GM19193 (cell line): ENCODE results near the gene VWA5B1.

Experiments
- POLR2A ChIP-seq: IDR thresholded peaks from 4 replicates; pipeline ENCODE4 v1.6.1; 2011; ENCODE audit not compliant: insufficient read depth, insufficient read length; ENCODE audit errors: extremely low read depth

The VWA5B1 gene

DNA sequence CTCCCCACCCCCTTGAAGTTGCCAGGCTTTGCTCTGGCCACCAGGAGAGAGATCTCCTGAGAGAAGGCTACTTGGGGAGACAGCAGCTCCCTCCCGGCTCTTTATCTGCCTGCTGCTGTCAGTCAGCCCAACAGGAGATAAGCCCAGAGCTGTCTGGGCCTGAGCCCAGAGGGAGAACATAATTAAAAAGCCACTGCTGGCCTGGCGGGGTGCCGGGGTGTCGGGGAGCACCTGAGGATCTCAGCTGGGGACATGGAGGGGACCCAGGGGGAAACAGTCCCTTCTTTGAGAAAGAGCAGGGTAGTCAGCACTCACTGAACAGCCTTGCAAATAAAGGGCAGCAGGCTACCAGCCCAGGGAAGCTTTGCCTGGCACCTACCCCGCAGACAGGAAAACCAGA, 17.9 kb downstream of the VWA5B1 start:
- no peak for TF ChIP-seq POLR2A

DNA sequence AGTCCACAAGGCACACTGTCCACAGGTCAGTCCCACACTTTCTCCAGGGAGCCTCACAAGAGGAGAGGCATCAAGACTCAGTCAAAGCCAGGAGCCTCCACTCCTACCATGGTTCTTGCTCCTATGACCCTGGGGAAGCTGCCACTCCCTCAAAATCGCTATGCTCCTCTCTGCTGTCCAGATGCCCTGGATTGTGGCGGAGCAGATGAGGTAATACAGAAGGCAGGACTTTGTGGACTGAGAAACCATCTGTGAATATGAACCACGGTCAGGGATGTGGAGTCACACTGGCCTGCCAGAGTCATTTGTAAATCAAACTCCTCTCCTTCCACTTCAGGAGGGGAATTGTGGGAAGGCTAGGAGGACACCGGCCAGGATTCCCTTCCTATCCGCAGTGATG, 20.6 kb downstream of the VWA5B1 start:
- TF ChIP-seq POLR2A: no peak

DNA sequence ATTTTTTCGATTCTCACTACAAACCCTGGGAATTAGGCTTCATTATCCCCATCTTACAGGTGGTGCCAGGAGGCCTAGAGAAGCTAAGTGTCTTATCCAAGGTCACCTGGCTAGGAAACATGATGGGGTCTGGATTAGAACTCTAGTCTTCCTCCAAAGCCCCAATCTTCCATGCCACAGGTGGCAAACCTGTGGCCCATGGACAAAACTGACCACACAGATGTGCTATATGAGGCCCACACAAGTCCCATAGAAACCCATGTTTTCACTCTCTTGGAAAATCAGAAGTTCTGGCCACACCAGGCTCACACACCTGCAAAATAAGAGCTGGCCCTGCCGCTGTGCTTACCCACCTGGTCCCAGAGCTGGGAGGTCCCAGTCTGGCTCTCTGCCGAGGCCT, 21.6 kb downstream of the VWA5B1 start:
- no peak for TF ChIP-seq POLR2A

DNA sequence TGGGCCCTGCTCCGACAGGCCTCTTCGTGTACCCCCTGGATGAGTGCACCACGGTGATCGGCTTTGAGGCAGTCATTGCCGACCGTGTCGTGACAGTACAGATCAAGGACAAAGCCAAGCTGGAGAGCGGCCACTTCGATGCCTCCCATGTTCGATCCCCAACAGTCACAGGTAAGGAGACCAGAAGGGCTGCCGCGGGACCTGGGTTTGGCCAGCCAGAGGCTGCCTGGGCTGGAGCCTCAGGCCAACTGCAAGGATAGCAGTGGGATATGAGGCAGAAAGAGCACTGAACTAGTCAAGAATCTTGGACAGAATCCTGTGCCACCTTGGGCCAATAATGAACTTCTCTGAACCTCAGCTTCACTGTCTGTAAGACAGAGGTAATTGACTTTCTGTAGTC, 22.1 kb downstream of the VWA5B1 start:
- TF ChIP-seq POLR2A: no peak

DNA sequence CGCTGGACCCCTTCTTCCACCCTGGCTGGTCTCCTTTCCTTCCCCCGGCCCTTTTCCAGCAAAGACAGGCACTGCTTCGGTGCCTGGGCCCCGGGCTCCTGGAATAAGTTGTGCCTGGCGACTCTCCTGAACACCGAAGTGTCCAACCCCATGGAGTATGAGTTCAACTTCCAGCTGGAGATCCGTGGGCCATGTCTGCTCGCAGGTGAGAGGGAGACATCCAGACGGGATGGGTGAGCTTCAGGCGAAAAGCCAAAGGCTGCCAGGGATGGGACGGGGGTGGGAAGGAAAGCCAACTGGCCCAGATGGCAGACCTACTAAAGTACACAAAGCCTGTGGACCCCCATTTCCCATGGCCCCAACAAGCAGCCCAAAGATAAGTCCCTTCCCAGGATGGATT, 26.8 kb downstream of the VWA5B1 start:
- TF ChIP-seq POLR2A: no peak

DNA sequence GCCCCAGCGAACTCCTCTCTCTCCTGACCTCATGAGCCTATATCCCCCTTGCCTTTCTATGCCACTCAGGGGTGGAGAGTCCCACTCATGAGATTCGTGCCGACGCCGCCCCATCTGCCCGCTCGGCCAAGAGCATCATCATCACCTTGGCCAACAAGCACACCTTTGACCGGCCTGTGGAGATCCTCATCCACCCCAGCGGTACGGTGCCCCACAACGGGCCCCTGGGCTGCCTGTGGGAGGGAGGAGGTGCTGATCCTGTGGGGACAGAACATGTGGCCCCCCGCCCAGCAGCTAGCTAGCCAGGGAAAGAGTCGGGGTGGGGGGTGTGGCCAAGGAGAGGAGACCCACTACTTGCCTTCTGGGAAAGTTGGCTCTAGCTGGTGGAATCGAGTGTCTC, 27.8 kb downstream of the VWA5B1 start:
- no peak for TF ChIP-seq POLR2A

DNA sequence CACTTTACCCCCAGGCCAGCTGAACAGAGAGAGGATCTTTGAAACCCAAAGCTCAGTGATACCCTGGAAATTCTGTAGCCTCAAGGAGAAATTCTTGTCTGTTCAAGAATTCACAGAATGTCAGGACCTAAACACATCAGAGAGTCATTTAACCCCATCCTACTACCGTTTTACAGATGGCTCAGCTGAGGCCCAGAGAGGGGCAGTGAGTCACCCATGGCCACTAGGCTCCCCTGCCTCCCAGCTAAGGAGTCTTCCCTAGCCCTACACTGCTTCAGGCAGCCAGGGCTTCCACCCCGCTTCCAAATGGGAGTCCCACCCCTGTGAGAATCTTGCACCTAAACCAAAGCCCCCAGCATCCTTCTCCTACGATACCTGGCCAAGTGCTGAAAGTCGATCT, 28.3 kb downstream of the VWA5B1 start:
- TF ChIP-seq POLR2A: no peak

DNA sequence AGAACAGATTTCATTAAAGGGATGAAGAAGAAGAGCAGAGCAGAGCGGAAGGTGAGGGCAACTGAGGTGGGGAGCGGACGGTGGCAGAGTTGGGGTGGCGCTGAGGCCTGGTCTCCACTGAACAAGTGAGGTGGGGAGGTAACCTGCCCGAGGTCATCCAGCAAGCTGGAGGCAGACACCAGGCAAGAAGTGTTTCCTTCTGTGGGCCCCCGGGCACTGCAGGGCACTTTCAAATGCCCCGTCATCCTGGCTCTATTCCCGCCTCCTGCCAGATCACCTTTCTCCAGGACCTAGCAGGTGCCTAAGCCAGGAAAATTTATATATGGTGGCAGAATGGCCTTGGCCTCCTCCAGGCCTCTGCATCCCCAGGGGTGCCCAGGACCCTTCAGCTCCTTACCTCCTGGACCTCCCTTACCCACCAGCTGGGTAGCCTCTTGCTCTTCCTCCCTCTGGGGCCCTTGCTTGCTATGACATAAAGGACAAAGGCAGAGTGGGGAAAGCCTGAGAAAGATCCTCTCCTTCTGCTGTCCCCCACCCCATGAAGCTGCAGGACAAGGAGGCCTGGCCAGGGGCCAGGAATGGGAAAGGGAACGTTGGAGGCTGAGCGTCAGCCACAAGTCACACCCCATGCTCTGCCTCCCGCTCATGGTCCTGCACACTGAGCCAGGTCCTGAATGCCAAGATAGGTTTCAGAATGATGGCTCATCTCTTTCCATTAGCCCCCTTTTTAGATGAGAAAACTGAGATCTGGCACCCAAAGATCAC, 29.0 kb downstream of the VWA5B1 start:
- no peak for TF ChIP-seq POLR2A

DNA sequence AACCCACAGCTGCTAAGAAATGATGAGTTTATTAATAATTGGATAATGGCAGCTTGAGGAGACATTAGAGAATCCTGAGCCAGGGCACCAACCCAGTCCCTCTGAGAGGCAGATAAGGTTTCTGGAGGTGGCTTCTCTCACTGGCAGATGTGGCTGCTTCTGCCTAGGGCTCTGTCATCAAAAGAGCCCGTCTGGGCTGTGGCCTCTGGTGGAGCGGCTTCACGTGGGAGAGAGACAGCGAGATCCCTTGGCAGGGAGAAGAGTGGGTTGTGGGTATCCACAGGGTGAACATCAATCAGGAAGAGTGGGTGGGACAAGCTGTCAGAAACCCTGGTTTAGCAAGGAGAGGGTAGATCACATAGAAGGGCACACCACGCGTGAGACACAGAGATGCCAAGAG, 30.0 kb downstream of the VWA5B1 start:
- TF ChIP-seq POLR2A: no peak

DNA sequence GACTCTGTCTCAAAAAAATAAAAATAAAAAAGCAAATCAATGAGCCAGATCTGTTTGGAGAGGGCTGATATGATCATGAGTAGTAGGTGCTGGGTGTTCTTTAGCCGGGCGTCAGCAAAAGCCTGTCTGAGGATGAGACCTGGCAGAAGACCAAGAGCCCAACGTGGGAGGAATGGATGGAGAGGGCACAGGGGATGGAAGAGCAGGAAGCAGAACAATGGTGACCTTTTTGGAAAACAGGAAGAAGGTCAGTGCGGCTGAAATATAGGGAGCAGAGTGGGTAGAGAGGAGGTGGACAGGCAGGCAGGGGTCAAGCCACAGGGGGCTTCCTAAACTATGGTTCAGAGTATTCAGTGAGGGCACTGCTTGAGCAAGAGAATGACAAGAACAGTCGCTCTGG, 30.9 kb downstream of the VWA5B1 start:
- TF ChIP-seq POLR2A: no peak

DNA sequence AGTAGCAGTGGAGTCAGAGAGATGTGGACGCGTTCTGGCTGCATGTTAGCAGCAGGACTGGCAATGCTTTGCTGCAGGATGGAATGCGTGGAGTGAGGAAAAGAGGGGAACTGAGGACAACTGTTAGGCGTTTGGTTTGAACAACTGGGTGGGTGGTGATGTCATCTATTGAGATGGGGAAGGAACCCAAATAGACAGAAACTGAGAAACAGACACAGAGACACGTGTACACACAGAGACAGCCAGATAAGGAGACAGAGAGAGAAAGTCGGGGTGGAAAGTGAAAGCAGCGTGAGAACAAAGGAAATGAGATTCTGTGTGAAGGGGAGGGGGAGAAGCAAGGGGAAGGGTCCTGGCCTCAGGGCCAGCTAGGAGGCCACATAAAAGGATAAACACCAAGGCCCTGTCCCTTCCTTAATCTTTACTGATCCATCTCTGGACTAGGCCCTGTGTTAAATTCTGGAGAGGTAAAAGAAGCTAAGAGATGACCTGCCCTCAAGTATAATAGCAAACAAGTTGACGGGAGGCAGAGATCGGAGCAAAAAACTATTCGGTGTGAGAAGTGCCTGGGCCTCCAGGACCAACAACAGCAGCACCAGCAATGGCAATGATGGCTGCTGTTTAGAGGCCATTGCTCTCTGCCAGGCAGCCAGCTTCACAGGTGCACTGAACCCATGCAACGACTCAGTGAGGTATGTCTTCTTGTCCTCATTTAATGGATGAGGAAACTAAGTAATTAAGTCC, 31.6 kb downstream of the VWA5B1 start:
- TF ChIP-seq POLR2A: no peak

DNA sequence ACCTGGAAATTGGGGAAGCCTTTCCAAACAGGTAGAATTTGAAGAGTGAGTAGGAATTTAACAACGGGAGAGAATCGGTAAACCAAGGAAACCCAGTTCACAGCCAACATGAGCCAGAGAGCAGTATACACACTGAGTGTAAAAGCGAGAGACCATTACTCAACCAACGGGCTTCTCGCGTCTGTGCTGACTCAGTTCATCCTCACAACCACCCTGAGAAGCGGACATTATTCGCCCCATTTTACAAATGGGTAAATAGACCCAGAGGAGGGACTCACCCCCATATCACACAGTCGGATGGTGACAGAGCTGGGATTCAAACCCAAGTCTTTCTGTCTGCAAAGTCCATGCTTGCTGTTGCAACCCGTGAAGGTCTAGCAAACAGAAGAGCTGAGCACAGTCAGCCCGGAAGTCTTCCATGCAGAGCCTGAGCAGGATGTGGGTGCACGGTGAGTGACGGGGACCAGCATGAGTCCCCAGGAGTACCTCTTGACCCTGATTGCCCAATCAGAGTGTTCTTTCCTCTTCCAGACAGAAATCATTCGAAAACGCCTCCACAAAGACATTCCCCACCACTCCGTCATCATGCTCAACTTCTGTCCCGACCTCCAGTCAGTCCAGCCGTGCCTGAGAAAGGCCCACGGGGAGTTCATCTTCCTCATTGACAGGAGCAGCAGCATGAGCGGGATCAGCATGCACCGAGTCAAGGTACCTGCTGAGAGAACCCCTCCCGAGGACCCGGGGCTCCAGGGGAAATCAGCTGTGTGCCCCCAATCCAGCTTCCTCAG, 32.3 kb downstream of the VWA5B1 start:
- TF ChIP-seq POLR2A: no peak

DNA sequence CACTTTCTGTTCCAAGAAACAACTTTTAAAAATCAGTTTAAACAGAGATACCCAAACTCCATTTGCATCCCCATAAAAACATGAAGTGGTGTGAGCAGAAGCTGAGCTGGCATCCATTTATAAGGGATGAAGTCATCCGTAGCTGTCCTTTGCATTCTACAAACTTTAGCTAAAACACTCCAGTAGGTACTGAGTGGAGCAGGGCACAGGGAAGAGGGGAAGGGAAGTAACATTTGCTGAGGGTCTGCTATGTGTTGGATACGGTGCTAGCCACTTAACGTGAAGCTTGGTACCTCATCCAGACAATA, 32.9 kb downstream of the VWA5B1 start:
- no peak for TF ChIP-seq POLR2A

DNA sequence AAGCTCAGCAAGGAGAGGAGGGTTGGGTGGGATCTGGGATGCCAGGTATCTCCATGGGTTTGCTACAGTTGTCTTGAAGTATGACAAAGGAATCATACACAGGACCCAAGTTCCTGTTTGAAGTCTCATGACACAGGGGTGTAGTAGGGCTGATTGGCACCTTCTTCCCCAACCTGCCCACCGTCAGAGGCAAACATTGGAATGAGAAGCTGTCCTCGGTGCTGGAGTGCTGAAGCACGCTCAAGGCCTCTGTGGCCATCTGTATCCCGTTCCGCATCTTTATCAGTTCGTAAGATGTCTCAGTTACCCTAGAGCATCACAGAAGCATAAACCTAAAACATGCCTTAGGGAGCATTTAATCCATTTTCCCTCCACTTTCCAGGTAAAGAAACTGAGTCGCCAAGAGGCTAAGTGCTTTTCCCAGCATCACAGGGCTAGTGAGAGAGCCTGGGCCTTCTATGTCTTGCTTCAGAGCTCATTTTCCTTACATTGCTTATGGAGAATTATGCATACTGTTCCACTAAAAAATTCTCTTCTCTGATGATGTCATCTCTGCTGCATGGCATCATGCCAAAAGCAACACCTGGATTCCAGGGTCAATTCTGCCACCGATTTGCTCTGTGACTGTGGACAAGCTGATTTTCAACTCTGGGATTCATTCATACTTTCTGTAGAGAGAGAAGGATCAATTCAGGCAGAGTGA, 34.2 kb downstream of the VWA5B1 start:
- no peak for TF ChIP-seq POLR2A

DNA sequence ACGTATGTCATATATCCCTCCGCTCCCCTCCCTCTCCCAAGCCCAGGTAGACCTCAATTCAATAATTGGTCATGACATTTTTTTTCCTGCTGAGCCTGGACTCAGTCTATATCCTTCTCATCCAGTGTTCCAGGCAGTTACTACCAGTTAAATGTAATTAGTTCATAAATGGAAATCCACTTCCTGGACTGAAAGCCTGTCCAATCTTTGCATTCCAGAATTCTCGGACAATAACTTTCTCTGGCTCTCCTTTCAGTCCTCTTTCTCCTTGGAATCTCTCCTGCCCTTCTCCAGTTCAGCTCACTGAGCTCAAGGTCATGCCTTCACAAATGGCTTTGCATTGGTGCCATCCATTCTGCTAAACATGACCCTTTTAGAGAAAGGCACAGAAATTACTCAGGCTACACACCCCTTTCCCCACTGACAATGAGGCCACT, 34.8 kb downstream of the VWA5B1 start:
- no peak for TF ChIP-seq POLR2A
